HG03439 (cell line): ENCODE results near the gene ABCA1.
A peak's percentile ranks its signal among the peaks of the same experiment; 100 is the strongest.
"Not testable (repeated sequence)": the region's sequence is repeated elsewhere in the genome, so short reads cannot be mapped to it uniquely, and the experiment has no call there.

ENCODE experiments used
- ATAC-seq: cut with Tn5 transposase; IDR thresholded peaks from one replicate; pipeline ENCODE4 v1.9.1; 2021; ENCODE audit warnings: mild to moderate bottlenecking, moderate library complexity; ENCODE audit not compliant: unreplicated experiment

ABCA1 gene

GRCh38 chr9:104871961-104872527 lies 55.9 kb downstream of the ABCA1 start:
- no peak for ATAC-seq

GRCh38 chr9:104869811-104870210 lies 58.1 kb downstream of the ABCA1 start:
- ATAC-seq: no peak

- peak; percentile 84 for ATAC-seq
Measured at GRCh38 chr9:104868687-104869404, 59.1 kb downstream of the ABCA1 start.

- ATAC-seq: no peak
Measured at GRCh38 chr9:104868303-104868686, 59.7 kb downstream of the ABCA1 start.

- no peak for ATAC-seq
Measured at GRCh38 chr9:104866191-104866590, 61.8 kb downstream of the ABCA1 start.

- no peak for ATAC-seq
Measured at GRCh38 chr9:104864675-104865104, 63.3 kb downstream of the ABCA1 start.

- peak; percentile 69 for ATAC-seq
Measured at GRCh38 chr9:104863180-104863883, 64.6 kb downstream of the ABCA1 start.

- ATAC-seq: no peak
Measured at GRCh38 chr9:104861397-104861796, 66.6 kb downstream of the ABCA1 start.

GRCh38 chr9:104860263-104860662 lies 67.7 kb downstream of the ABCA1 start:
- ATAC-seq: no peak

GRCh38 chr9:104858846-104859245 lies 69.1 kb downstream of the ABCA1 start:
- no peak for ATAC-seq

GRCh38 chr9:104858271-104858670 lies 69.7 kb downstream of the ABCA1 start:
- no peak for ATAC-seq

- ATAC-seq: no peak
Measured at GRCh38 chr9:104856413-104856941, 71.5 kb downstream of the ABCA1 start.

GRCh38 chr9:104855807-104856206 lies 72.1 kb downstream of the ABCA1 start:
- ATAC-seq: no peak

- ATAC-seq: not testable (repeated sequence)
Measured at GRCh38 chr9:104855258-104855657, 72.7 kb downstream of the ABCA1 start.

- no peak for ATAC-seq
Measured at GRCh38 chr9:104854613-104855012, 73.3 kb downstream of the ABCA1 start.

- no peak for ATAC-seq
Measured at GRCh38 chr9:104853683-104854082, 74.3 kb downstream of the ABCA1 start.

GRCh38 chr9:104853159-104853558 lies 74.8 kb downstream of the ABCA1 start:
- ATAC-seq: no peak

GRCh38 chr9:104851546-104851920 lies 76.4 kb downstream of the ABCA1 start:
- ATAC-seq: no peak

GRCh38 chr9:104850786-104851545 lies 77.0 kb downstream of the ABCA1 start:
- no peak for ATAC-seq

GRCh38 chr9:104849023-104849422 lies 78.9 kb downstream of the ABCA1 start:
- no peak for ATAC-seq

GRCh38 chr9:104844710-104845109 lies 83.2 kb downstream of the ABCA1 start:
- no peak for ATAC-seq
